ENCODE data around the gene AP1M1. TPM values are rescaled to one million over a fixed set of nuclear protein-coding genes. Genes with fewer than 3 reads are reported as not detected.

Gene AP1M1
- total and polyA plus RNA-seq, 4 donors: 31.2 to 85.7 (median 54.2) TPM

- no peaks in the 10 kb centered on the region for H3K9me3 ChIP-seq (ENCODE audit: control insufficient read depth in 4 of 4, insufficient read depth in 3 of 4, low read length in 3 of 4)
- H3K36me3 ChIP-seq (ENCODE audit: control insufficient read depth in 4 of 4, insufficient read depth in 4 of 4, low read length in 4 of 4): peaks cover 4 to 72% (median 27%) of the 10 kb centered on the region in 4 donors
- no peak for TF ChIP-seq CTCF (IDR thresholded peaks at IDR 0.05; ENCODE audit: control extremely low read depth, extremely low read depth)
- H3K27ac ChIP-seq (ENCODE audit: low read depth in 1 of 2, low read length in 1 of 2): no peak overlapping the region
- H3K9ac ChIP-seq (ENCODE audit: insufficient read depth in 1 of 2, low read length in 2 of 2): no peak overlapping the region
- 95% methylated on average over 9 of the region's 9 CpGs for WGBS, 2 donors
- H3K4me3 ChIP-seq: no peak overlapping the region
- DNase-seq: no peak
- H3K27me3 ChIP-seq (ENCODE audit: control insufficient read depth in 3 of 3, insufficient read depth in 3 of 3, low read length in 2 of 3): no peaks in the 10 kb centered on the region
- no peak for ATAC-seq (ENCODE audit: insufficient read depth, low FRiP score)
- H3K4me1 ChIP-seq (ENCODE audit: control insufficient read depth in 5 of 5, insufficient read depth in 5 of 5, low read length in 5 of 5): no peaks in the 10 kb centered on the region
These were observed 31.6 kb downstream of the AP1M1 start for GRCh38 chr19:16229322-16229641.

GRCh38 chr19:16232127-16232526 is 34.4 kb downstream of the AP1M1 start:
- no peak for TF ChIP-seq CTCF (IDR thresholded peaks at IDR 0.05; ENCODE audit: control extremely low read depth, extremely low read depth)
- Histone ChIP-seq H3K27me3 (ENCODE audit: control insufficient read depth in 3 of 3, insufficient read depth in 3 of 3, low read length in 2 of 3) (no peaks in the 10 kb centered on the region), H3K36me3 (ENCODE audit: control insufficient read depth in 4 of 4, insufficient read depth in 4 of 4, low read length in 4 of 4) (peaks cover 4 to 69% (median 28%) of the 10 kb centered on the region in 4 donors), H3K4me3 (no peak overlapping the region), H3K4me1 (ENCODE audit: control insufficient read depth in 5 of 5, insufficient read depth in 5 of 5, low read length in 5 of 5) (no peaks in the 10 kb centered on the region), H3K9ac (ENCODE audit: insufficient read depth in 1 of 2, low read length in 2 of 2) (no peak overlapping the region), H3K9me3 (ENCODE audit: control insufficient read depth in 4 of 4, insufficient read depth in 3 of 4, low read length in 3 of 4) (no peaks in the 10 kb centered on the region), H3K27ac (ENCODE audit: low read depth in 1 of 2, low read length in 1 of 2) (no peak overlapping the region)
- ATAC-seq (ENCODE audit: insufficient read depth, low FRiP score) (no peak), DNase-seq (no peak)
- WGBS, 2 donors: 95 to 97% methylated on average over 16 of the region's 16 CpGs

GRCh38 chr19:16232568-16232967 is 34.9 kb downstream of the AP1M1 start:
- Histone ChIP-seq H3K4me3 (no peak overlapping the region), H3K4me1 (ENCODE audit: control insufficient read depth in 5 of 5, insufficient read depth in 5 of 5, low read length in 5 of 5) (no peaks in the 10 kb centered on the region), H3K36me3 (ENCODE audit: control insufficient read depth in 4 of 4, insufficient read depth in 4 of 4, low read length in 4 of 4) (peaks cover 4 to 65% (median 28%) of the 10 kb centered on the region in 4 donors), H3K9ac (ENCODE audit: insufficient read depth in 1 of 2, low read length in 2 of 2) (no peak overlapping the region), H3K27ac (ENCODE audit: low read depth in 1 of 2, low read length in 1 of 2) (no peak overlapping the region), H3K9me3 (ENCODE audit: control insufficient read depth in 4 of 4, insufficient read depth in 3 of 4, low read length in 3 of 4) (no peaks in the 10 kb centered on the region), H3K27me3 (ENCODE audit: control insufficient read depth in 3 of 3, insufficient read depth in 3 of 3, low read length in 2 of 3) (no peaks in the 10 kb centered on the region)
- no peak for TF ChIP-seq CTCF (IDR thresholded peaks at IDR 0.05; ENCODE audit: control extremely low read depth, extremely low read depth)
- 94% methylated on average over 13 of the region's 13 CpGs for WGBS, 2 donors
- DNase-seq (no peak), ATAC-seq (ENCODE audit: insufficient read depth, low FRiP score) (no peak)

- Histone ChIP-seq H3K9me3 (ENCODE audit: control insufficient read depth in 4 of 4, insufficient read depth in 3 of 4, low read length in 3 of 4) (no peaks in the 10 kb centered on the region), H3K36me3 (ENCODE audit: control insufficient read depth in 4 of 4, insufficient read depth in 4 of 4, low read length in 4 of 4) (peaks cover 4 to 58% (median 27%) of the 10 kb centered on the region in 4 donors), H3K4me3 (no peak overlapping the region), H3K9ac (ENCODE audit: insufficient read depth in 1 of 2, low read length in 2 of 2) (no peak overlapping the region), H3K4me1 (ENCODE audit: control insufficient read depth in 5 of 5, insufficient read depth in 5 of 5, low read length in 5 of 5) (no peaks in the 10 kb centered on the region), H3K27ac (ENCODE audit: low read depth in 1 of 2, low read length in 1 of 2) (no peak overlapping the region), H3K27me3 (ENCODE audit: control insufficient read depth in 3 of 3, insufficient read depth in 3 of 3, low read length in 2 of 3) (no peaks in the 10 kb centered on the region)
- ATAC-seq (ENCODE audit: insufficient read depth, low FRiP score) (no peak), DNase-seq (no peak)
- TF ChIP-seq CTCF (IDR thresholded peaks at IDR 0.05; ENCODE audit: control extremely low read depth, extremely low read depth): no peak
- 95% methylated on average over 19 of the region's 19 CpGs for WGBS, 2 donors
These were observed 35.5 kb downstream of the AP1M1 start for GRCh38 chr19:16233081-16233776.

Measured in lung (tissue), 12 donors.